ENCODE results near the gene RAB3IL1.

- TF ChIP-seq CTCF (IDR thresholded peaks at IDR 0.05), result no peak
- TF ChIP-seq POLR2A (IDR thresholded peaks at IDR 0.05), result no peak
Measured at GRCh38 chr11:61869708-61870451, 47.5 kb downstream of the RAB3IL1 start.
